Measurements from ENCODE around the gene UEVLD. TPM values are rescaled to one million over a fixed set of nuclear protein-coding genes. Genes with fewer than 3 reads are reported as not detected.

UEVLD gene
- total and polyA plus RNA-seq, 4 donors = 5.7 to 15.5 (median 6.7) TPM

GRCh38 chr11:18634140-18635032, 45.9 kb upstream of the UEVLD start, which contains the start of gene SPTY2D1:
TSS of gene SPTY2D1 (minus strand) at chr11:18634342. CDS start at chr11:18634257, 85 bp downstream.
- WGBS = under 1% methylated on average over 60 of the region's 60 CpGs
- H3K9ac ChIP-seq (ENCODE audit: low read depth in 1 of 2, low read length in 2 of 2) = peak within 1 kb of the TSS; percentile 66 to 92
- peak; percentile 95 for DNase-seq (ENCODE audit: low spot score)
- peak within 1 kb of the TSS; percentile 78 to 94 (median 88) for H3K4me3 ChIP-seq (ENCODE audit: low read depth in 1 of 3, low read length in 3 of 3)
- H3K9me3 ChIP-seq (ENCODE audit: control insufficient read depth in 4 of 4, low read length in 3 of 4) = no peaks in the 10 kb centered on the region
- no peaks in the 10 kb centered on the region for H3K36me3 ChIP-seq (ENCODE audit: control insufficient read depth in 4 of 4, insufficient read depth in 3 of 4, low read depth in 1 of 4, low read length in 3 of 4)
- TF ChIP-seq JUND (IDR thresholded peaks at IDR 0.05) (peak in 1 of 2 donors; percentile 46), HNF4G (IDR thresholded peaks at IDR 0.05) (no peak), RAD21 (IDR thresholded peaks at IDR 0.05) (peak; percentile 36 to 58), GABPA (IDR thresholded peaks at IDR 0.05 in 1 of 2, conservative IDR thresholded peaks at IDR 0.05 in 1 of 2) (peak; percentile 92 to 99), NR2F2 (IDR thresholded peaks at IDR 0.05) (peak; percentile 20), HNF4A (conservative IDR thresholded peaks at IDR 0.05) (peak; percentile 47 to 49), REST (IDR thresholded peaks at IDR 0.05) (peak; percentile 25), FOXA2 (IDR thresholded peaks at IDR 0.05) (no peak), FOXA1 (IDR thresholded peaks at IDR 0.05) (peak; percentile 28), CTCF (IDR thresholded peaks at IDR 0.05; ENCODE audit: low read depth, low read length, missing input control) (peak; percentile 17), EGR1 (IDR thresholded peaks at IDR 0.05; ENCODE audit: low read depth in 2 of 2) (peak; percentile 89 to 93), ZBTB33 (IDR thresholded peaks at IDR 0.05) (peak; percentile 96), SP1 (IDR thresholded peaks at IDR 0.05) (peak; percentile 75), ATF3 (IDR thresholded peaks at IDR 0.05) (no peak), MAX (IDR thresholded peaks at IDR 0.05) (peak; percentile 83), RXRA (IDR thresholded peaks at IDR 0.05) (peak; percentile 36 to 43), TAF1 (conservative IDR thresholded peaks at IDR 0.05) (peak; percentile 85), YY1 (IDR thresholded peaks at IDR 0.05) (peak; percentile 86)
- peak within 1 kb of the TSS; percentile 77 to 88 for H3K27ac ChIP-seq (ENCODE audit: low read depth in 1 of 2, low read length in 2 of 2)
- H3K27me3 ChIP-seq (ENCODE audit: control insufficient read depth in 4 of 4, insufficient read depth in 4 of 4, low read length in 3 of 4) = no peaks in the 10 kb centered on the region
- peaks cover 9 to 16% (median 13%) of the 10 kb centered on the region in 4 donors for H3K4me1 ChIP-seq (ENCODE audit: control insufficient read depth in 4 of 4, insufficient read depth in 4 of 4, low read length in 3 of 4)
